Right renal cortex interstitium (tissue), 3 donors: ENCODE data around the gene FCN1. TPM values are rescaled to one million over a fixed set of nuclear protein-coding genes. Genes with fewer than 3 reads are reported as not detected.

Source experiments
- DNase-seq, 3 donors: peaks; one replicate each; pipeline ENCODE4 v3.0.0-alpha.2; 2013; ENCODE audit warnings: low read depth in 3 of 3, low spot score in 2 of 3
- polyA plus RNA-seq, 3 donors: library from polyadenylated mRNA; unstranded; fragments of 120-200 nt; gene quantifications; one replicate each; pipeline ENCODE4 v1.2.1, GENCODE V29; 2013; ENCODE audit not compliant: insufficient read length in 3 of 3

The FCN1 gene
- polyA plus RNA-seq, 3 donors, result 2.6 to 3.2 (median 2.8) TPM

DNA sequence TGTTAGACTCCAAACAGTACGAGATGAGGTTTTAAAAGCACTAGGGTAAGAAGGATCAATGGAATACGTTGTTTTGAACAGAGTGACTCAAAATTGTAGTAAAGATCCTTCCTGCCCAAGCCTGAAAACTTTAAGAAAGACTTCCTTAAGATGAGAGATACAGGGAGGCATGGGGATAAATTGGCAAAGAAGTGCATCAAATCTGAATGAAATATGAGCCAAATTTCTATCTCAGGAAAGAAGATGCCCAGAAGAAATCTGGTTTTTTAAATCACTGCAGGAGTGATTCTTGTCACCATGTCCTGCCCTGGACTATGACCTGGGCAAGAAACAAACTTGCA lies 22.2 kb downstream of the FCN1 start:
- DNase-seq, result no peak

DNA sequence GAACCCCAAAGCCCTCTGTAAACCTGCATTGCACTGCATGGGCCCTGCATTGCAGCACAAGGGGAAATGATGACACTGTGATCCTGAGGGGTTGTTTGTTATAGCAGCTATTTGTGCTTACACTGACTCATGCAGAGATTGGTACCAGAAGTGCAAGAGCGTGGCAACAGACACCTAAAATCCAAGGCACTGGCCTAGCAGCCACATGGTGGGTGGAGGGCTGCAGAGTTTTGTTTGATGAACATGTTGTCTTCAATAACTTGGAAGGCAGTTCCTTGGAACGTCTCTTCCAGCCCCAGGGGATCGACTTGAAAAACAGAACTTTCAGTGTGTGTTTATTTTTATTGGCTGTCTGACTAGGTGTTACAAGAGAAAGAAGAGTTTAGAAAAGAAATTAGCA lies 22.6 kb downstream of the FCN1 start:
- DNase-seq, result no peak

DNA sequence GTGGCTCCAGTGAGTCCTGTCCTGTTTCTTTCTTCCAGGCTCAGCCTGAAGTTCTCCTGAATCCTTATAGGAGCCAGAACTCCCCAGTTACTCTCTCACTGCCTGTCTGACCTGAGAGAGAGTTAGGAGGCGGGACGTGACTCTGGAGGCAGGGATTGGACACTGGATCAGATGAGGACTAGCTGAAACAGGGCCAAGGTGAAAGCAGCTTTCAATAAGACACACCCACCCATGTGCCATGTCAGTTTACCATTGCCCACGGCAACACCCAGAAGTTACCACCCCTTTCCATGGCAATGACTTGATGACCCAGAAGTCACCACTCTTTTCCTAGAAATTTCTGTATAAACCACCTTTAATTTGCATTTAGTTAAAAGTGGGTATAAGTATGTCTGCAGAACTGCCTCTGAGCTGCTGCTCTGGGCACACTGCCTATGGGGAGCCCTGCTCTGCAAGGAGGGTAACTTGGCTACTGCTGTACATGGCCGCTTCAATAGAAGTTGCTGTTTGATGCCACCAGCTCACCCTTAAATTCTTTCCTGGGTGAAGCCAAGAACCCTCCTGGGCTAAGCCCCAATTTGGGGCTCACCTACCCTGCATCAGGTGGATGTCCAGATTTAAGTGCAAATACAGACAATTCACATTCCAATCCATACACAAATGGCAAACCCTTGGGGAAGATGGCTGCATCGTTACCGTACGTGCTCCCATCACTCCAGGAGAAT lies 23.4 kb downstream of the FCN1 start:
- no peak for DNase-seq

DNA sequence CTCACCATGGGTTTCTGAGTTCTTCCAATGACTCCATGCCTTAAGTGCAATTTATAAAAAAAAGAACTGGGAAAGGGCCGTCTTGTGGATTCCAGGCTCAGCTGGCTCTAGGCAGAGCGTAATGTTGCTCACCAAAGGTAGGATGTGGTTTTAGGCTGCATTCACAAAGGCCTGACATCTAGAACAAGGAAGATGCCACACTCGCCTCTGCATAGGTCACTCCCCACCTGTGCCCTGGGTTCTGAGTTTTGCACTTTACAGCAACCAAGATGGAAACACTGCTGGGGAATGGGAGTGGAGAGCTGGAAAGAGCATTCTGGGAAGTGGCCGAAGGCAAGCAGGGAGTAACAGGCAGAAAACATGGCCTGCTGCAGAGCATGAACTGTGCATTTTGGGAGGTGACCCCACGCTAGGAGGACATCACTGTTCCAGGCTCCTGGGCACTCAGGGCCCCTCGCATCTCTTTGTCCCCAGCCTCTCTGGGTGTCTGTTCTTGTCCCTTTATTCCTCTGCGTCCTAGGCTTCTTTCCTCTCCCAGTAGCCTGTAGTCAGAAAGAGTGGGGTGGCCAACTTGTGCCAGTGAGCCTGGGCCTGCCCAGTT lies 24.8 kb downstream of the FCN1 start:
- DNase-seq, result no peak

DNA sequence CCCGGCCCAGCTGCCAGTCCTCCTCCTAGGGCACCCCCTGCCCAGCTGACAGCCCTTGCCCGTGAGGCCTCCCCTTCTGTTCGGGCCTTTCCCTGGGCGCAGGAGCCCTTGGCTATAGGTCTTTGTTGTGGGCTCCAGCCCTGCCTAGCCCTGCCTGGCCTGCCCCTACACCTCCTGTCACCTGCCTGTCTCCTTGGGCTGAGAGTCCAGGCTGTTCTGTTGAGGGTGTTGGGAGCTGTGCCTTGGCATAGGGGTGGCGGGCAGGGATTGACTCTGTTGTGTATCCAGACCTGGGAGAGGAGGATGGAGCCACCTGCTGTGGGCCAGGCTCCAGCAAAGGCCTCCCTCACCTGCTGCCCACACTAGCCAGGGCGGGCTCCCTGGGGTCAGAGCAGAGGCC lies 25.5 kb downstream of the FCN1 start:
- no peak for DNase-seq

DNA sequence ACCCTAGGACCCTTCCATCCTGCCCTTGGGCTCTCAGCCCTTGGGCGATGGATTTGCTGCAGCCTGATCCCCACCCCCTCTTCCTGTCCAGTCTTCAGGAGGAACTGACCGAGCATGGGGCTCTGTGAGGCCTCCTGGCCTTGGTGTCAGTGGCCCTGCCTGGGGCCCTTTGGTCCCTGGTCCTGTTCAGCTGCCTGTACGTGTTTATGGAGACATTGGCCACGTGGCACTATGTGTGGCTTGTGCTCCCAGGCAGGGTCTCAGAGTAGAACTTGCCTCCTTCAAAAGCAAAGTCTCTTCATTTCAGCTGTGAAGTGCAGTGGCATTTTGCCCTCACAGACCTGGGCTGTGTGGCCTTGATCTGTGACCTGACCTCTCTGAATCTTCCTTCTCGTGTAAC lies 26.0 kb downstream of the FCN1 start:
- DNase-seq, result no peak

DNA sequence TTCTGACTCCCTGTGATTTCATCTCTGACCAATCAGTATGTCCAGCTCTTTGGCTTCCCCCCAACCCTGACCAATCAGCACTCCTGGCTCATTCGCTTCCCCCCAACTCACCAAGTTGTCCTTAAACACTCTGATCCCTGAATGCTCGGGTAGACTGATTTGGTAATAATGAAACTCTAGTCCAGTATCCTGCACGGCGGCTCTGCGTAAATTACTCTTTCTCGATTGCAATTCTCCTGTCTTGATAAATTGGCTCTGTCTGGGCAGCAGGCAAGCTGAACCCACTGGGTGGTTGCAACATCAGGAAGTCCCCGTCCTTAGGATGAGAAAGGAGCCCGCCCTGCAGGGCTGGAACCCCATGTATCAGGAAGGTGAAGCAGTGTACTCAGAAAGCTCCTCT lies 26.7 kb downstream of the FCN1 start:
- no peak for DNase-seq

DNA sequence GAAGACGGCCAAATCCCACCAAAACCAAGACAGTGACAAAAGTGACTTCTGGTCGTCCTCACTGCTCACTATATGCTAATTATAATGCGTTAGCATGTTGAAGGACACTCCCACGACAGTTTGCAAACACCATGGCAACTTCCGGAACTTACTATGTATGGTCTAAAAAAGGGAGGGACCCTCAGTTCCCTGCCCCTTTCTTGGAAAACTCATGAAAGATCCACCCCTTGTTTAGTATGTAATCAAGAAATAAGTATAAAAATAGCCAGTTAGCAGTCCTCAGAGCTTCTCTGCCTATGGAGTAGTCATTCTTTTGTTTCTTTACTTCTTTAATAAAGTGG lies 27.6 kb downstream of the FCN1 start:
- no peak for DNase-seq

DNA sequence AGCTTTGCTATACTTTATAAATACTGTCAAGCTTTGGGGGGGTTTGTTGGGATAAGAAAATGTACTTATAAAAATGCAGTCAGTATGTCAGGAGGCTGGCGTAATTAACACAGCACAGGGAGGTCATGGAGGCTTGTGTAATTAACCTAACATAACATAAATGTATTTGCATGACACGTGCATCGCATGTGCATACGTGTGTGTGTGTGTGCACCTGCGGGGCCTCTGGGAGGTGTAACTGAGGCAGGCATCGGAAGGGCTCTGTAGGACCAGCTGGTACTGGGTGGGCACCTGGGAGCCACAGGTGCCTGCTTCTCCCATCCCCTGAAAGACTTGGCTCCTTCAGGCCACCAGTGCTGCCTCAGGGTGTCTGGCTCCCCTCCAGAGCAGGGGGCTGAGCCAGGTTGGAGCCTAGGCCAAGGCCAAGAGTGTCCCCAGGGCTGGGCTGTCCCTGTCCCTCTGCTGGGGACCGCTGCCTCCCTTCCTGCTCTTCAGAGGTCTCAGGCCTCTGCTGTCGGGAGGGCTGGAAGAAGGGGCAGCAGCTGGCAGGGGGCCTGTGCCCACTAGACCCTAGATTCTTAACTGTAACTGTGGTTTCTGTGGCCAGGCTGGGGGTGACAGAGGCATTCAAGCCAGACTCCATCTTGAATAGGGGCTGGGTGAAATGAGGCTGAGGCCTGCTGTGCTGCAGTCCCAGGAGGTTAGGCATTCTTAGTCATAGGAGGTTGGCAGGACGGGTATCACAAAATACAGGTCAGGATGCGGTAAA lies 28.1 kb downstream of the FCN1 start:
- no peak for DNase-seq

DNA sequence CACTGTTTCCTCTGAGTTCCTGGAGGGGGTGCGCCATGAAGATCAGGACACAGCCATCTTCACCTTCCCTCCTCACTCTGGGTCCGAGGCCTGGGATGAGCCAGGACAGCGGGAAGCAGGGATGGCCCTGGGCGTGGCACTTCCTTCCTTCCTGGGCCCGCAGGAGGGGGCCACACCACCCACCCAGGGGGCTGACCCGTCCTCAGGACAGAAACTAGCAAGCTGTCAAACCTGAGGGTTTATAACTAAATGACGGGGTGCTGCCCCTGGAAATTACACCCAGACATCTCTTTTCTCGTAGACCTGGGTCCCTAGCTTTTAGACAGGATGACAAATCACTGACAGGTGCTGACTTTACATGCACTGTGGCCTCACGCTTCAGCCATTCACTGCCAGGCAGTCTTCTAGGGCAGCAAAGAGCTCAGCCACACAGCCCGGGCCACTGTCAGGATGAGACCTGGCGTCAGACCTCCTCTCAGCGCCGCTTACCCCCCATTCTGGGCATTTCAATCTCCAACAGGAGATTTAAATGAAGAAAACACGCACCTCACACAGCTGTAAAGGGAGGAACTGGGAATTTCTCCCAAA lies 29.0 kb downstream of the FCN1 start:
- DNase-seq, result no peak

DNA sequence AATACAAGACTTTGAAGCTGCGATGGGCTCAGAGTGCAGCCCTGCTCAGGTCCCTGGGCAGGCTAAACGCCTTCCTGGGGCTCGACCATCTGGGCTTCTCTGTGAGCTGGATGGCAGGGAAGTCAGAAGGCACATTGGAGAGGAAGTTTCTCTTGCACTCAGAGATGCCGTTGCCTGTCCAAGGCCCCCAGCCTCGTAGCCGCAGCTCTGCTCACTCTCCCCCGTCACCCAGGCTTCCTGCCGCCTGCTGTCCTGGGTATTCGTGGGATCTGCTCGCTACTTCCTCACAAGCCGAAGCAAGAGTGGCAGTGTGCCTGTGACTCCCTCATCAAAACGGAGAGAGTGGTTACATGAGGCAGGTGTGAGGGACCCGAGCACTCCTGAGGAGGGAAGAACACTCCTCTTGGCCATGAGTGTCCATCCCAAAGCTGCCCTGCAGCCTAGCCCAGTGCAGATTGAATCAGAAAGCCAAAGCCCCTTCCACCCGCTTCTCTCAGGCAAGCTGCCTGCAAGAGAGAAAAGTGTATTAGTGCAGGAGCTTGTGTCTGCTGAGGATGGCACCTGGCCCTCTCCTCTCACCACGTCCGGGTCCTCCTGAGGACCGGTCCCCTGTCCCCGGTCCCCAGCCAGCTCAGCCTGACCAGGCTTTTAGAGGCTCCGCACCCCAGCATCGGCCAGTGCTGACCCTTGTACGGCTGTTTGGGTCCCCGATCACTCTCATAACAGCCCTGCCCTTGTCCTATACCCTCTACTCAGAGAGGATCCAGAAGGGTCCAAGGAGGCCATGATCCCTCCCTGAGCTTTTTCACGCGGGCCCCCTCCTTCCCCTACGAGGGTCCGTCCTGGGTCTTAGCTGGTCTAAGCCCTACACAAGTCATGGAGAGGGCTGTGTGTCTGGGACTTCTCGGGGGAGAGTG lies 29.8 kb downstream of the FCN1 start:
- DNase-seq, result no peak

DNA sequence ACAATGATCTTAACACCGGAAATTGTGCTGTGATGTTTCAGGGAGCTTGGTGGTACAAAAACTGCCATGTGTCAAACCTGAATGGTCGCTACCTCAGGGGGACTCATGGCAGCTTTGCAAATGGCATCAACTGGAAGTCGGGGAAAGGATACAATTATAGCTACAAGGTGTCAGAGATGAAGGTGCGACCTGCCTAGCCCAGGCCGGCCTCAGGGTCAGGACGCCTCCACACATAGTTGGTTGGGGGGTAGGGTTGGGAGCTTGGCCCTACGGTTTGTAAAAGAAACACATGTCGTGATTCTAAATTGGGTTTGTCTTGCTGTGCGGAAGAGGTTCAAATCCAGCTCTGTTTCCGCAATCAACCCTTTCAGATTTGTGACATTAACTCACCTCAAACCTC lies 30.5 kb downstream of the FCN1 start:
- no peak for DNase-seq

DNA sequence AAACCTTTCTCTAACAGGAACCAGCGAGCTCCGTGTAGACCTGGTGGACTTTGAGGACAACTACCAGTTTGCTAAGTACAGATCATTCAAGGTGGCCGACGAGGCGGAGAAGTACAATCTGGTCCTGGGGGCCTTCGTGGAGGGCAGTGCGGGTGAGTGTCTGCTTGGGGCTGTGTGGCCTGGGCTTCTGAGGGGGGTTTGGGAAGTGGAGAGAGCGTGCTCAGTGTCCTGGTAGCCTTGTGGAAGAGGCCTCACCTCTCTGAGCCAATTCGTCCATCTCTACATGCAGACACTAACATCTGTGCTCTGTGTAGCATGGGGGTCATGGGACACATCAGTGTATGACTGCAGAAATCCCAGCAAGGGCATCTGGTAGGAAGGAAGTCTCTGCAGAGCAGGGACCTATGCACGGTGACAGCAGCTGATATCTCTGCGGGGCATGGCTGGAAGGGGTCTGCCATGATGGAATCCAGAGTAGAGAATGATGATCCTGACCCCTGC lies 31.2 kb downstream of the FCN1 start:
- no peak for DNase-seq

DNA sequence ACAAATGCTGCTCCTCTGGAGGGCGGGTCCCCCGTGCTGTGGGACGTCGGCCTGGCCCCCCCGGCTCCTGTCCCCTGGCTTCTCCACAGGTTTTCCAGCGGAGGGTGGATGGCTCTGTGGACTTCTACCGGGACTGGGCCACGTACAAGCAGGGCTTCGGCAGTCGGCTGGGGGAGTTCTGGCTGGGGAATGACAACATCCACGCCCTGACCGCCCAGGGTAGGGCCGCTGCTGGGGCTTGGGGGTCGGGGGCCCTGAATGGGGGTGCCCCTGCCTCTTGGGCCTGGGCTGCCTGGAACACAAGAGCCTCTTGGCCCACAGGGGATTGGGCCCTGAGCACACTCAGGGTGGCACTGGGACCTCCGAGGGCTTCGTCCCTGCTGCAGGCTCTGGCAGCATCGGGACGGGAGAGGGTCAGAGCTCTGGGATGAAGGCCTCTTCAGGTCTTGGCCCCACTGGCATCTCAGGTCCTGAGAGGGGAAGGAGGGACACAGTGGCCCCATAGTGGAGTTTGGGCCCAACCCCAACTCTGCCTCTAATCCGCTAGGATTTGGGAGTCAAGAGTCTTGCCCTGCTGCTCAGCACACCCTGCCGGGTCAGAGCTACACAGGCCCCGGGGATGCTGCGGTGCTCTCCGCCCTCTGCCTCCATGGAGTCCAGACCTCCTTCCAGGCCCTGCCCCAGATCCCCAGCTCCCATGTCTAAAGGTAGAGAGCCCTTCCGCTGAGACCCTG lies 31.9 kb downstream of the FCN1 start:
- DNase-seq, result no peak

DNA sequence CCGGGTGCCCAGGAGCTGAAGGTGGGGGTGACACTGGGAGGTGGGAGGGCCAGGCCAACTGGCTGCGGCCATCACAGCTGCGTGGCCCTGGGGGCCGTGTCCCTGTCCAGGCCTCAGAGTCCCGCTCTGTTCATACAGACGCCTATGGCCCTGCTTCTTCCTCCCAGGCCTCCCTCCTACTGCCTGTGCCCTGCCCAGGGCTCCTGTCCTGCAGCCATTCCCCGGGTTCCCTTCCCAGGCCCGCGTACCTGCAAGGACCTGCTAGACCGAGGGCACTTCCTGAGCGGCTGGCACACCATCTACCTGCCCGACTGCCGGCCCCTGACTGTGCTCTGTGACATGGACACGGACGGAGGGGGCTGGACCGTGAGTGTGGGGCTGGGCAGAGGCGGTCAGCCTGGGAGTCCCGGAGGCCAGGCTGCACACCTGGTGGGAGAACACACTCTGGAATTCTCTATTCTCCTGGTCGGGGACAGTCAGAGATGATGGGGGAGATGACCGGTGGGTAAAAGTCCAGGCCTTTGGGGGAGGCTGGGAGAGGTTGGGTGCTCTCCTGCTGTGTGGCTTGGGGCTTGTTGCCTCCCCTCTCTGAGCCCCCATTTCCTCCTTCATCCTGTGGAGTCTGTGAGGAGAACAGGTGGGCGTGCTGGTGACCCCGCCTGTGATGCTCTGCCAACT lies 32.6 kb downstream of the FCN1 start:
- DNase-seq, result no peak

DNA sequence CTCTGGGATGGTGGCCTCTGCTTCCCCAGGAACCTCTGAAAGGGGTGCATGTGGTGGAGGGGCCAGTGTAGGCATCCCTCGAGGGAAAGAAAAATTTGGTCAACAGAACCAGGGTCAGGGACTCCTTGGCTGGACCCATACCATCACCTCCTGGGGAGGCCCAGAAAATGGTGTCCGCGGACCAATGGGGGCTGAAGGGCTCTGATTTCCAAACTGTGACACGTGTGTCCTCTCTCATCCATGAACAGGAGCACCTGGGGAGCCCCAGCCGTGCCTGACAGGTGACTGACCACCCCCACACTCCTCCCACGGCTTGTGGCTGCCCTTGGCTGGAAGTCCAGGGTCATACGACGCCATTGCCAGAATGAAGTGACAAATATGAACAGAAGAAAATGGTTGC lies 33.2 kb downstream of the FCN1 start:
- DNase-seq, result no peak

DNA sequence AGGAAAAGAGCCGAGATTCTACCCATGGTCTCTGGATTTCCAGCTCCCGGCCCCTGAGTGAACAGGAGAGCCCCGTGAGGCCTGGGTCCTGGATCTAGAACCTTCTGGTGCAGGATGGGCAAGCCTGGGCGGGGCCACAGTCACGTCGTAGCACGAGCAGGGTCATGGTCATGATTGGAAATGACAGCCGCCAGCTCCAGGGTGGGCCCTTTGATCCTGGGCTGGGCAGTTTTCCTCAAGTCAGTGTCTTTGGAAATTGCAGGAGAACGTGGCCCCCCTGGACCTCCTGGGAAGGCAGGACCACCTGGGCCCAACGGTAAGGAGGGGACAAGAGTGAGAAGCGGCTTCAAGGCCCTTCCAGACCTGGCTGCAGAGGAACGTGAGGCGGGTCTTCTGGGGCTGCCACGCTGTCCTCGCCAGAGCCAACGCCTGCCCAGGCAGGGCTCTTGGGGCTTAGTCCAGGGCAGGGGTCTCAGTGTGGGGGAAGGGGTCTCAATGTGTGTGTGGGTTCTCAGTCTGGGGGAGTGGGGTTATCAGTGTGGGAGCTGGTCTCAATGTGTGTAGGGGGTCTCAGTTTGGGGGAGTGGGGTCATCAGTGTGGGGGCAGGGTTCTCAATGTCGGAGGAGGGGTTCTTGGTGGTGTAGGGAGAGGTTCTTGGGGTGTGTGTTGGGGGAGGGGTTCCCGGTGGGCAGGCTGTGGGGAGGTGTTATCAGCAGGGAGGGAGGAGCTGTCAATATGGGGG lies 34.5 kb downstream of the FCN1 start:
- no peak for DNase-seq

DNA sequence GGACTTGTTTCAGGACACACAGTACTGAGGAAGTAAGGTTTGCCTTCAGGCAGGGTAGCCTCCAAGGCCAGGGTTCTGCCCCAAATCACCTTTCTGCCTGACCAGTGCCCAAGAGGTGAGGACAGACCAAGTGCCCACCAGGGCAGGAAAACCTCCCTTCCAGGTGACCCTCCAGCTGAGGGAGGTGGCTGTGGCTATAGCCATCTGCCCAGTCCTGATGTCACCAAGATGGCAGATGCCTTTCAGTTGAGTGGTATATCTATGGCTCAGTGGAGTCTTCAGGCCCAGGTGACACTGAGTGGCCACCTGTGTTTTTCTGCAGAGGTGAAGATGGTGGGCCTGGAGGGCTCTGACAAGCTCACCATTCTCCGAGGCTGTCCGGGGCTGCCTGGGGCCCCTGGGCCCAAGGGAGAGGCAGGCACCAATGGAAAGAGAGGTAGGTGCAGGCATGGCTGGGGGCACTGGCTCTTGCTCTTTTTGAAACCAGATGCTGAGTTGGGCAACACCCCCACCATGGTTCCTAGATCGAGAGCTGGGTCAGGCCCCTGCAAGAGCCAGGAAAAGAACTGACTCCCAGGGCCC lies 35.4 kb downstream of the FCN1 start:
- no peak for DNase-seq
